NK-92 treated with Interleukin-12 subunit alpha and Interleukin-12 subunit beta, amount 100 ng/mL, for 24 hours (cell line): ENCODE data around the gene TRPM2.
"Not testable (repeated sequence)": the region's sequence is repeated elsewhere in the genome, so short reads cannot be mapped to it uniquely, and the experiment has no call there.

ENCODE experiments used
- DNase-seq: peaks from one replicate; lab custom pipeline; 2025; lab: John Stamatoyannopoulos, UW

The TRPM2 gene

GRCh38 chr21:44375281-44375651, 21.8 kb downstream of the TRPM2 start:
- no peak for DNase-seq

- no peak for DNase-seq
These were observed 22.4 kb downstream of the TRPM2 start for GRCh38 chr21:44375761-44376241.

GRCh38 chr21:44376606-44377005, 23.2 kb downstream of the TRPM2 start:
- no peak for DNase-seq

- DNase-seq = no peak
These were observed 23.9 kb downstream of the TRPM2 start for GRCh38 chr21:44377201-44377921.

- DNase-seq = no peak
These were observed 24.7 kb downstream of the TRPM2 start for GRCh38 chr21:44377922-44378645.

- DNase-seq = no peak
These were observed 25.5 kb downstream of the TRPM2 start for GRCh38 chr21:44378646-44379514.

GRCh38 chr21:44379515-44379848, 26.1 kb downstream of the TRPM2 start:
- no peak for DNase-seq

- DNase-seq = no peak
These were observed 26.8 kb downstream of the TRPM2 start for GRCh38 chr21:44379991-44380865.

GRCh38 chr21:44380876-44381275, 27.5 kb downstream of the TRPM2 start:
- DNase-seq = no peak

GRCh38 chr21:44381874-44382273, 28.5 kb downstream of the TRPM2 start:
- DNase-seq = no peak

- no peak for DNase-seq
These were observed 29.1 kb downstream of the TRPM2 start for GRCh38 chr21:44382536-44382935.

- DNase-seq = no peak
These were observed 29.8 kb downstream of the TRPM2 start for GRCh38 chr21:44383216-44383615.

GRCh38 chr21:44384968-44385367, 31.5 kb downstream of the TRPM2 start:
- DNase-seq = no peak

- no peak for DNase-seq
These were observed 35.9 kb downstream of the TRPM2 start for GRCh38 chr21:44389335-44389734.

- no peak for DNase-seq
These were observed 37.5 kb downstream of the TRPM2 start for GRCh38 chr21:44390886-44391285.

- DNase-seq = no peak
These were observed 38.1 kb downstream of the TRPM2 start for GRCh38 chr21:44391345-44392091.

GRCh38 chr21:44392185-44392584, 38.8 kb downstream of the TRPM2 start:
- no peak for DNase-seq

GRCh38 chr21:44392916-44393315, 39.5 kb downstream of the TRPM2 start:
- DNase-seq = no peak

GRCh38 chr21:44394733-44395132, 41.3 kb downstream of the TRPM2 start:
- DNase-seq = no peak

- no peak for DNase-seq
These were observed 41.8 kb downstream of the TRPM2 start for GRCh38 chr21:44395260-44395659.

GRCh38 chr21:44396803-44397202, 43.4 kb downstream of the TRPM2 start:
- not testable (repeated sequence) for DNase-seq
